HG02884 (cell line): Measurements from ENCODE around the gene ZNF791.
A peak's percentile ranks its signal among the peaks of the same experiment; 100 is the strongest.
"Not testable (repeated sequence)": the region's sequence is repeated elsewhere in the genome, so short reads cannot be mapped to it uniquely, and the experiment has no call there.

Experiments
- ATAC-seq: cut with Tn5 transposase; IDR thresholded peaks from one replicate; pipeline ENCODE4 v1.9.1; 2021; ENCODE audit warnings: mild to moderate bottlenecking, moderate library complexity; ENCODE audit not compliant: unreplicated experiment

ZNF791 gene

DNA sequence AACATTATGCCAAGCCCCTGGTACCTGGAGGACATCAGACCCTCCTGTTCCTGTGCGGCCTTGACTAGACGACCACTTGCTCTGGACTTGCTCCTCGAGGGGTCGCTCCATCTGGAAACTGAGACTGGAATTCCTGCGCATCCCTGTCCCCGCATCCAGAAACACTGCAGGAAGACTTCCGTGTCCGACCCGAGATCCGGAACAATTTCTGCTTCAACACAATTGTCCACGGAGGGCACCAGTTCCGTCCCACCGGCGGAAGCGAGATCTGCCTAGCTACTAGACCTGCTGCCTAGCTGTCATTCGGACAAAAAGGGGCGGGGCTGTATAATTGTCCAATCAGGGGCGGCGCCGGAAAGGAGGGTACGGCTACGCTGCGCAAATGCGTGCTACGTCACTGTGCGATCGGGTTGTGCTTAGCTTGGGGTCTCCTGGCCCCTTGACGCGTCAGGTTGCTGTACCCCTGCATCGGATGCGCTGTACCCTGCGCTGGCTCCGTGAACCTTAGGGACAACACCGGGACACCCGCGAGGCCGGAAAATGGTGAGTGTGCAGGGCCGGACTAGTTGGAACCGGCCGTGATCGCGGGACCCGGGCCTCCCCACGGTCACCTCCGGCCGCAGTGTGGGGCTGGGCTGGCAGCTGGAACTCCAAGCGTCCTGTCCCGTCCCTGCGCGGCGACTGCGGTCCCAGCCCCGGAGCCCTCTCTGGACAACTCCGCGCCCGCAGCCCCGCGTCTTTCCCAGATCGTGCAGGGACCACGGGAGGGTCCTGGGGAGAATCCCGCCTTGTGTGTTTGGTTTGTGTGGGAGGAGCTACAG lies at the start of gene ZNF791, which contains the start of gene ZNF490:
Gene ZNF791, plus strand, starts transcription at position 381 of the 821 bp plus-strand sequence. Its CDS starts 160 bp downstream, at position 541.
Gene ZNF490, minus strand, starts transcription at position 274 of the 821 bp plus-strand sequence. Its CDS starts 133 bp downstream, at position 141.
- peak; percentile 69 for ATAC-seq

GRCh38 chr19:12564016-12564664 lies 46.6 kb upstream of the ZNF791 start:
- ATAC-seq, result no peak

DNA sequence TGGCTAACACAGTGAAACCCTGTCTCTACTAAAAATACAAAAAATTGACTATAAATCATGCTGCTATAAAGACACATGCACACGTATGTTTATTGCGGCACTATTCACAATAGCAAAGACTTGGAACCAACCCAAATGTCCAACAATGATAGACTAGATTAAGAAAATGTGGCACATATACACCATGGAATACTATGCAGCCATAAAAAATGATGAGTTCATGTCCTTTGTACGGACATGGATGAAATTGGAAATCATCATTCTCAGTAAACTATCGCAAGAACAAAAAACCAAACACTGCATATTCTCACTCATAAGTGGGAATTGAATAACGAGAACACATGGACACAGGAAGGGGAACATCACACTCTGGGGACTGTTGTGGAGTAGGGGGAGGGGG lies 44.3 kb upstream of the ZNF791 start:
- ATAC-seq, result not testable (repeated sequence)

DNA sequence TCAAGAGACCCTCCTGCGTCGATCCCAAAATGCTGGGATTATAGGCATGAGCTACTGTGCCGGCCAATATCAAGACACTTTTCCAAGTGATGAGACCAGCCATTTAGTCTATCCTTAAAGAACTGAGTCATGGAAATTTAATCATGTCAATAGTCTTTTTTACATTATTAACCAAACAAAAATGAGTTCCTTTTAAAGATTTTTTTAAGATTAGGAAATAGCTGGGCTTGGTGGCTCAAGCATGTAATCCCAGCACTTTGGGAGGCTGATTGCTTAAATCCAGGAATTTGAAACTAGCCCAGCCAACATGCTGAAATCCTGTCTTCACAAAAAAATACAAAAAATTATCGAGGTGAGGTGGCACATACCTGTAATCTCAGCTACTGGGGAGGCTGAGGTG lies 42.8 kb upstream of the ZNF791 start:
- no peak for ATAC-seq

DNA sequence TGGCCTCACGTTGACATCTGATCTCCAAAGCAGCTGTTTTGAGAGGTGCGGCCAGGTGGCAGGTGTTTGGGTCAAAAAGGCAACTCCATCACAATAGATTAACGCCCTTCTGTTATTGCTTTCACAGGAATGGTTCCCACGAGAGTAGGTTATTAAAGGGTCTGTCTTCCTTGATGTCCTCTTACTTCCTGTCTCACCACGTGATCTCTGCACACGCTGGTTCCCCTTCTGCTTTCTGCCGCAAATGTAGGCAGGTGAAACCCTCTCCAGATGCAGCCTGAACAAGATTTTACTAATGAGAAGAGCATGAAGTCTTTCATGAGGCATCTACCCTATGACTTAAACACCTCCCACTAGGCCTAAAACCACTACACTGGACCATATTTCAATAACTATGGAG lies 36.7 kb upstream of the ZNF791 start:
- no peak for ATAC-seq

DNA sequence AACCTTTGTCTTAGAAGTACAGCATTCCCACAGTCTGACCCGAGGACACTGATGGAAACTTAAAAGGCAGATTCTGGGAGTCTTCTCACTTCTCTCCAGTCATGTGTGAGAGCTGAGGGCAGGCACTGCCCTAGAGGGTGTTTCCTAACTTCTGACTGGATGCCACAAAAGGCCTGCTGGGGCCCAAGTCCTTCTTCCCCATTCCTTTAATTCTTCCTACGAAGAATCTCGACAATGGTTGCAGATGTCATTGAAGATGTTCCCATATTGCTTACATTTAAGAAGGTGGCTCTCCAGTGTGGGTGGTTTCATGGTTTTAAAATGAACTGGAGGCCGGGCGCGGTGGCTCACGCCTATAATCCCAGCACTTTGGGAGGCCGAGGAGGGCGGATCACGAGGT lies 32.1 kb upstream of the ZNF791 start:
- no peak for ATAC-seq

DNA sequence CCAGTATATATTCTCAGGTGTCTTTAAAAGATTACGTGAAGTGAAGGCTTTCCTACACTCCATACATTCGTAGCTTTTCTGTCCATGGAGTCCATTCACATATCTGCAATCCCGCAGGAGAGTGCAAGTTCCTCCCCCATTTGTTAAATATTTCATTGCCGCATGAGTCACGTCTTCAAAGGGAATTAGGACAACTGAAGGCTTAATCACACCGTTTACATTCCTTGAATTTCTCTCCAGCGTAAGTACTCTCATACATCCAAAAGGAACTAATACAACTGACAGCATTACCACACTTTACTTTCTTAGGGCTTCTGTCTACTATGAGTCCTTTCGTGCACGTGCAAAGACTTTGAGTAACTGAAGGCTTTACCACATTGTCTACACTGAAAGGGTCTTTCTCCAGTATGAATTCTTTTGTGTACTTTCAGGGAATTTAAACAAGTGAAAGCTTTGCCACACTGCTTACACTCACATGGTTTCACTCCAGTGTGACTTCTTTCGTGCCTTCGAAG lies 30.5 kb upstream of the ZNF791 start:
- ATAC-seq, result no peak

DNA sequence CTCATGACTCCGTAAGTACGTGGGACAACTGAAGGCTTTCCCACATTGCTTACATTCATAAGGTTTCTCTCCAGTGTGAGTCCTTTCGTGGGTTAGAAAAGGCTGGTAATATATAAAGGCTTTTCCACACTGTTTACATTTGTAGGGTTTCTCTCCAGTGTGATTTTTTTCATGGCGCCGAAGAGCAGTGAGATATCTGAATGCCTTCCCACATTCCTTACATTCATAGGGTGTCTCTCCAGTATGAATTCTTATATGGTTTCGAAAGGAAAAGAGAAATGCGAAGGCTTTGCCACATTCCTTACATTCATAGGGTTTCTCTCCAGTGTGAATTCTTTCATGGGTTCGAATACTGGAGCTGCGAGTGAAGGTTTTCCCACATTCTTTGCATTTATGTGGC lies 29.6 kb upstream of the ZNF791 start:
- ATAC-seq, result no peak

DNA sequence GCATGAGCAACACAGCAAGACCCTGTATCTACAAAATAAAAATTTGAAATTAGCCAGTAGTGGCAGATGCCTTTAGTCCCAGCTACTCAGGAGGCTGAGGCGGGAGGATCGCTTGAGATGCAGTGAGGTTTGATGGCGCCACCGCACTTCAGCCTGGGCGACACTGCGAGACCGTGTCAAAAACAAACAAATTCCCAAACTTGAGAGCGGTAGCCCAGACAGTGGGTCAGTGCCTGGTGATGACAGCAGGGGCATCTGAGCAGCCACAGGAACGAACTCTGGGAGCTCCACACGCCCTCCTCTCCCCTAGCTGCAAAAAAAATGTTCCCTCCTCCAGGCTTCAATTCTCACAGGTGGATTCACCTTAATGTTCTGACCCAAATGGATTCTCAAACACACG lies 14.2 kb upstream of the ZNF791 start:
- no peak for ATAC-seq

GRCh38 chr19:12596927-12597548 lies 13.7 kb upstream of the ZNF791 start:
- no peak for ATAC-seq

GRCh38 chr19:12597594-12597993 lies 13.1 kb upstream of the ZNF791 start:
- ATAC-seq, result no peak

- ATAC-seq, result no peak
These were observed 7.0 kb upstream of the ZNF791 start for GRCh38 chr19:12603714-12604113.

DNA sequence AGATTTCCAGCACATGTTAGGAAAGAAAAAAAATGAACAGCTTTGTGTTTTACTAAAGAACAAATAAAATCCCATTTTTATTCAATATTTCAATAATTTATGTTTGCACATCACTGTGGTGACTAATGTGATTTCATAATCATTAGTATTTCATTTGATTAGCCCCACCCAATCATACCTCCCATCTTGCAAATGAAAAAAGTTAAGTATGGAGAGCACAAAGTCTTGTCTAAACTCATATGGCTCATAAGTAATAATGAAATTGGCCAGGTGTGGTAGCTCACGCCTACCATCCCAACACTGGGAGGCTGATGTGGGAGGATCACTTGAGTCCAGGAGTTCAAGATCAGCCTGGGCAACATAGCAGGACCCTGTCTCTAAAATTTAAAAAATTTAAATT lies 3.9 kb upstream of the ZNF791 start:
- ATAC-seq, result no peak

- ATAC-seq, result no peak
These were observed 3.1 kb upstream of the ZNF791 start for GRCh38 chr19:12607631-12608030.

- no peak for ATAC-seq
These were observed 610 bp downstream of the ZNF791 start for GRCh38 chr19:12611361-12611699.

GRCh38 chr19:12617646-12618045 lies 6.9 kb downstream of the ZNF791 start:
- no peak for ATAC-seq

DNA sequence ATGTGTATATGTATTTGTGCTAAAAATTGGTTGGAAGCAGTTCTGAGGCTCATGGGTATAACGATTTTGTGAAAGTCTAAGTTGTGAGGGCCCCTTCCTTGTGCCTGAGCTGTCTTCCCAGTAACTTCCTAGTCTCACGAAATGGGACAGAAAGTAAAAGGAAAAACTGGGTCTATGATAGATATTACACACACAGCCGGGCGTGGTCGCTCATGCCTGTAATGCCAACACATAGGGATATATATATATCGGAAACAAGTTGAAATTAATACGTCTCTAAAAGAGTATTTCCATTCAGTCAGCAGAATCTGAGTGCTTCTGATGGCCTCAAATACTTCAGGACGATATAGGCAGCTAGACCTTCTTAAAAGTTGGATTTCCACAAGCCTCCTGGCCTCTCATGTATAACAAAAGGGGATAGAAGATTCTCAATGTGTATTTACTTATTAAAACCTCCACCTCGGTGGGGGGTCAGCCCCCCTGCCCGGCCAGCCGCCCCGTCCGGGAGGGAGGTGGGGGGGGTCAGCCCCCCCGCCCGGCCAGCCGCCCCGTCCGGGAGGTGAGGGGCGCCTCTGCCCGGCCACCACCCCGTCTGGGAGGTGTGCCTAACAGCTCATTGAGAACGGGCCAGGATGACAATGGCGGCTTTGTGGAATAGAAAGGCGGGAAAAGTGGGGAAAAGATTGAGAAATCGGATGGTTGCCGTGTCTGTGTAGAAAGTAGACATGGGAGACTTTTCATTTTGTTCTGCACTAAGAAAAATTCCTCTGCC lies 10.7 kb downstream of the ZNF791 start:
- ATAC-seq, result not testable (repeated sequence)

- ATAC-seq, result no peak
These were observed 12.8 kb downstream of the ZNF791 start for GRCh38 chr19:12623361-12624031.

GRCh38 chr19:12626958-12627357 lies 16.2 kb downstream of the ZNF791 start:
- no peak for ATAC-seq
